ENCODE data around the gene MTFR1L. TPM values are rescaled to one million over a fixed set of nuclear protein-coding genes. Genes with fewer than 3 reads are reported as not detected.
"Not testable (repeated sequence)": the region's sequence is repeated elsewhere in the genome, so short reads cannot be mapped to it uniquely, and the experiment has no call there.

MTFR1L gene
- total RNA-seq, 1 donor from 2014 or later, result 74.3 TPM

- no peaks in the 10 kb centered on the region for H3K27me3 Mint-ChIP-seq (ENCODE audit: low read depth)
- no peak for DNase-seq (ENCODE audit: low spot score in 2 of 2, unreplicated experiment in 2 of 2)
- H3K36me3 Mint-ChIP-seq, result peaks cover 13% of the 10 kb centered on the region
- no peak overlapping the region for H3K27ac Mint-ChIP-seq
- no peak for TF ChIP-seq CTCF (IDR thresholded peaks at IDR 0.05; ENCODE audit: unreplicated experiment)
- peaks cover 7% of the 10 kb centered on the region for H3K9me3 Mint-ChIP-seq
- no peak overlapping the region for H3K4me3 Mint-ChIP-seq
- peaks cover 3% of the 10 kb centered on the region for H3K4me1 Mint-ChIP-seq
These were observed 17.6 kb downstream of the MTFR1L start for GRCh38 chr1:25837262-25837875.

GRCh38 chr1:25839808-25840207 is 20.1 kb downstream of the MTFR1L start:
- H3K4me1 Mint-ChIP-seq; H3K9me3 Mint-ChIP-seq; DNase-seq (ENCODE audit: low spot score in 2 of 2, unreplicated experiment in 2 of 2); H3K4me3 Mint-ChIP-seq; H3K27me3 Mint-ChIP-seq (ENCODE audit: low read depth); H3K36me3 Mint-ChIP-seq; H3K27ac Mint-ChIP-seq: not testable (repeated sequence)

- Mint-ChIP-seq H3K4me1 (no peaks in the 10 kb centered on the region), H3K4me3 (no peak overlapping the region), H3K9me3 (peaks cover 7% of the 10 kb centered on the region), H3K27me3 (ENCODE audit: low read depth) (no peaks in the 10 kb centered on the region), H3K27ac (no peak overlapping the region), H3K36me3 (peaks cover 9% of the 10 kb centered on the region)
- TF ChIP-seq CTCF (IDR thresholded peaks at IDR 0.05; ENCODE audit: unreplicated experiment), result no peak
- no peak for DNase-seq (ENCODE audit: low spot score in 2 of 2, unreplicated experiment in 2 of 2)
These were observed 23.7 kb downstream of the MTFR1L start for GRCh38 chr1:25843483-25843882.

GRCh38 chr1:25844536-25845337 is 25.0 kb downstream of the MTFR1L start:
- Mint-ChIP-seq H3K36me3 (peaks cover 3% of the 10 kb centered on the region), H3K4me1 (no peaks in the 10 kb centered on the region), H3K27ac (no peak overlapping the region), H3K9me3 (peaks cover 7% of the 10 kb centered on the region), H3K4me3 (no peak overlapping the region), H3K27me3 (ENCODE audit: low read depth) (no peaks in the 10 kb centered on the region)
- DNase-seq (ENCODE audit: low spot score in 2 of 2, unreplicated experiment in 2 of 2), result no peak
- TF ChIP-seq CTCF (IDR thresholded peaks at IDR 0.05; ENCODE audit: unreplicated experiment), result no peak

- H3K27me3 Mint-ChIP-seq (ENCODE audit: low read depth), result no peaks in the 10 kb centered on the region
- no peaks in the 10 kb centered on the region for H3K36me3 Mint-ChIP-seq
- TF ChIP-seq CTCF (IDR thresholded peaks at IDR 0.05; ENCODE audit: unreplicated experiment), result no peak
- H3K4me3 Mint-ChIP-seq, result no peak overlapping the region
- peaks cover under 1% of the 10 kb centered on the region for H3K9me3 Mint-ChIP-seq
- no peak for DNase-seq (ENCODE audit: low spot score in 2 of 2, unreplicated experiment in 2 of 2)
- H3K4me1 Mint-ChIP-seq, result no peaks in the 10 kb centered on the region
- no peak overlapping the region for H3K27ac Mint-ChIP-seq
These were observed 25.9 kb downstream of the MTFR1L start for GRCh38 chr1:25845664-25846063.

GRCh38 chr1:25847929-25848328 is 28.2 kb downstream of the MTFR1L start:
- peaks cover 2% of the 10 kb centered on the region for H3K36me3 Mint-ChIP-seq
- no peak overlapping the region for H3K27ac Mint-ChIP-seq
- H3K27me3 Mint-ChIP-seq (ENCODE audit: low read depth), result no peaks in the 10 kb centered on the region
- H3K4me1 Mint-ChIP-seq, result no peaks in the 10 kb centered on the region
- H3K4me3 Mint-ChIP-seq, result no peak overlapping the region
- no peak for TF ChIP-seq CTCF (IDR thresholded peaks at IDR 0.05; ENCODE audit: unreplicated experiment)
- H3K9me3 Mint-ChIP-seq, result peaks cover 8% of the 10 kb centered on the region
- DNase-seq (ENCODE audit: low spot score in 2 of 2, unreplicated experiment in 2 of 2), result no peak
